H1 (cell line): ENCODE results near the gene RHOG.

Experiments used
- BACH1 ChIP-seq: IDR thresholded peaks from 2 replicates; pipeline ENCODE4 v1.6.1; 2012; ENCODE audit warnings: low read length, improper control_type of control experiment
- CEBPB ChIP-seq: IDR thresholded peaks from 2 replicates; pipeline ENCODE4 v1.6.1; 2012; ENCODE audit warnings: low read depth, low read length
- CTCF ChIP-seq, 3 experiments: IDR thresholded peaks; 1 replicate in 2 of 3; 2 replicates in 1 of 3; pipeline versions ENCODE4 v1.5.1 to v1.6.1; 2011; ENCODE audit warnings: low read length in 3 of 3, mild to moderate bottlenecking in 3 of 3, inconsistent platforms in 2 of 3, low read depth in 1 of 3, moderate library complexity in 1 of 3; ENCODE audit not compliant: insufficient read depth in 1 of 3; ENCODE audit errors: control extremely low read depth in 1 of 3
- EP300 ChIP-seq, 2 experiments: IDR thresholded peaks; 1 replicate in 1 of 2; 2 replicates in 1 of 2; pipeline ENCODE4 v1.6.1; 2011 to 2012; ENCODE audit warnings: low read depth in 2 of 2, low read length in 2 of 2, mild to moderate bottlenecking in 2 of 2, borderline replicate concordance in 1 of 2, inconsistent platforms in 1 of 2, moderate library complexity in 1 of 2
- EZH2 ChIP-seq: fragments of 200-600 bp; sonication (generic); IDR thresholded peaks from 2 replicates; pipeline ENCODE4 v1.7.1; 2012; ENCODE audit warnings: low read depth, mild to moderate bottlenecking, moderate library complexity, low read length, inconsistent platforms; ENCODE audit not compliant: severe bottlenecking
- POLR2A ChIP-seq, 2 experiments: IDR thresholded peaks; 1 replicate in 1 of 2; 2 replicates in 1 of 2; pipeline ENCODE4 v1.6.1; 2011; ENCODE audit warnings: low read depth in 2 of 2, low read length in 2 of 2, mild to moderate bottlenecking in 2 of 2; ENCODE audit errors: control extremely low read depth in 1 of 2
- POLR2AphosphoS5 ChIP-seq: IDR thresholded peaks from 2 replicates; pipeline ENCODE4 v1.6.1; 2011; ENCODE audit warnings: low read depth, low read length
- RFX5 ChIP-seq: IDR thresholded peaks from 2 replicates; pipeline ENCODE4 v1.6.1; 2011; ENCODE audit warnings: low read depth, low read length, improper control_type of control experiment, borderline replicate concordance
- TAF1 ChIP-seq: IDR thresholded peaks from 2 replicates; pipeline ENCODE4 v1.6.1; 2011; ENCODE audit warnings: mild to moderate bottlenecking, low read depth, low read length
- TEAD4 ChIP-seq: IDR thresholded peaks from 2 replicates; pipeline ENCODE4 v1.6.1; 2012; ENCODE audit warnings: low read depth, low read length, inconsistent platforms, mixed read lengths
- YY1 ChIP-seq: IDR thresholded peaks from 2 replicates; pipeline ENCODE4 v1.6.1; 2011; ENCODE audit warnings: low read depth, mild to moderate bottlenecking, low read length

GRCh38 chr11:3866836-3867208 lies 26.1 kb upstream of the RHOG start:
- no peak for TF ChIP-seq POLR2A (IDR thresholded peaks at IDR 0.05; ENCODE audit: control extremely low read depth in 1 of 2, low read depth in 2 of 2, low read length in 2 of 2)
- no peak for TF ChIP-seq TEAD4
- no peak for TF ChIP-seq EZH2
- TF ChIP-seq CTCF (IDR thresholded peaks at IDR 0.05; ENCODE audit: control extremely low read depth in 1 of 3, insufficient read depth in 1 of 3, low read depth in 1 of 3, low read length in 3 of 3) = no peak
- no peak for TF ChIP-seq BACH1
- TF ChIP-seq POLR2AphosphoS5 = no peak
- TF ChIP-seq EP300 (IDR thresholded peaks at IDR 0.05; ENCODE audit: borderline replicate concordance in 1 of 2, low read depth in 2 of 2, low read length in 2 of 2) = no peak
- no peak for TF ChIP-seq TAF1
- TF ChIP-seq YY1 = no peak
- TF ChIP-seq RFX5 = no peak
- no peak for TF ChIP-seq CEBPB
